GM21825 (cell line): Measurements from ENCODE around the gene MCFD2.

ENCODE experiments used
- ATAC-seq: cut with Tn5 transposase; IDR thresholded peaks from one replicate; pipeline ENCODE4 v1.9.1; 2021; ENCODE audit warnings: mild to moderate bottlenecking, moderate library complexity; ENCODE audit not compliant: unreplicated experiment

MCFD2 gene

GRCh38 chr2:46915281-46915810 is at the start of gene MCFD2:
Gene MCFD2 (minus strand): TSS chr2:46915806. CDS start chr2:46909171, 6,635 bp downstream.
- ATAC-seq = peak; percentile 22

GRCh38 chr2:46964835-46965560 is 49.4 kb upstream of the MCFD2 start:
- no peak for ATAC-seq

DNA sequence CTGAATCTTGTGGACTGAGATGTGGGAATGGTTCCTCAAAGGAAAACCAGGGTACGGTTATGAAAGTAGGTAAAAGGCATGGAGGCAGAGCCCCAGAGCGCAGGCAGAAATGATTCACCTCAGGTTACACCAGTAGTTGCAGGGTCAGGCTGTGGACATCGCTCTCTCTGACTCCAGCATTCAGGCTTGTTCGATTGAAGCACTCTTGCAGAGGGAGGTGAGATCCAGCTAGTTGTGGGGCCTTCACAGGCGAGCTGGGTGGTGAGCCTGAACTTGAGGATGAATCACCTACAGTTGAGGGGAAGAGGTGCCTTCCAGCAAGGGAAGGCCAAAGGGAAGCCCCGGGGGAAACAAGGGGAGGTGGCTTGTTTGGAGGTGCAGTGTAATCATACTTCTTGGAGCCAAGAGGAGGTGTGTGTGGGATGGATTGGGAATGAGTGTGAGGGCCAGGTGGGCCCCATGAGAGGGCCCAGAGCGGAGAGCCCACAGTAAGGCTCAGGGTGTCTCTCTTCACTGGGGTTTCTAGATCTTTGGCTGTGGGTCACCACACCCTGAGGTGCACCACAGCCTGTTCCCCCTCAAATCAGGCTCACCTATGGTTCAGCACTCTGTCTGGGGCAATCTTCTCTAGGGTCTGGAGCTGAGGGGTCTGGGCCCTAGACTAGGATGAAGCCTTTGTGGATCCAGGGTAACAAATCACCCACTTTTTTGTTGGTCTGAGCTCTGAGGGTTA is 48.5 kb upstream of the MCFD2 start:
- ATAC-seq = no peak

GRCh38 chr2:46963210-46963609 is 47.6 kb upstream of the MCFD2 start:
- ATAC-seq = no peak

GRCh38 chr2:46962751-46963150 is 47.1 kb upstream of the MCFD2 start:
- ATAC-seq = no peak

DNA sequence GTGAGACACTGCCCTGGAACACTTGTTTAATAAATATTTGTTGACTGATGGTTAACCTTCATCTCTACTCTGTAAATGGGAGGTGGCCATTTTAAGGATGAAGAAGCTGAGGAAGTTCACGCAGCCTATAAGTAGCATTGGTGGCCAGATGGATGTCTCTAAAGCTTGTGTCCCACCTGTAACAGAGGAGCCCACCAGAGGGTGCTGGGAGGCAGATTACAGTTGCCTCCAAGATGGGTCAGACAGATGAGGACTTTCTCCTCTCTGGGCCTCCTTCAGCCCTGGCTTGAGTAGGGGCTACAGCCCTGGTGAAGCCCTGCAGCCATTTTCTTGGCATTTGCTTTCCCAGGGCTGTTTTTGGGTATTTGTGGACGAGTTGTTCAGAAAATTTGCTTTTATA is 45.0 kb upstream of the MCFD2 start:
- ATAC-seq = no peak

DNA sequence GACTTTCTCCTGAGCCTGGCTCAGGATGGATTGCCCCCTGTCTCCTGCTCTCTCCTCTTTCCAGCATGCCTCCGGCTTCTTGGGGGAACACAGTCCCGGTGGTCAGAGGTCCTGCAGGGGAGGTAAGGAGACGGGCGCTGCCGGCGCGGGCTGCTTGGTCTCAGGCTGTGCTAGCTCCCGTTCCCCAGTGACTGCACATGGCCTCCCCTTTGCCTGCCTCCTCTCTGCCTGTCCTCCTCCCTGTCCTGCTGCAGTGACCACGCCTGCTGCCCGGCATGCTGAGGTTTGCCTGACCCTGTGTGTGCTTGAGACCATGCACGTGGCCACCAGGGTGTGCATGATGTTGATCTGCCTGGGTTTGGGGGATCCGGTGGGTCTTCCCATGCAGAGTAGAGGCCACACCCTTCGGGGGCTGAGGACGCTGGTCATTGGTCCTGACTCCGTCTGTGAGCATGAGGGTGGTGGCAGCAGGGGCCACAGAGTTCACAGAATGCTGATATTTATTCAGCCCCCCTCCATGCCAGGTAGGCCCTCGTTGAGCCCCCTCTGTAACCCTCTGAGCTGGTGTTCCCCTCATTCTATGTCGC is 42.9 kb upstream of the MCFD2 start:
- ATAC-seq = no peak

- ATAC-seq = no peak
These were observed 41.5 kb upstream of the MCFD2 start for GRCh38 chr2:46956981-46957531.

- ATAC-seq = no peak
These were observed 40.2 kb upstream of the MCFD2 start for GRCh38 chr2:46955764-46956163.

GRCh38 chr2:46954951-46955571 is 39.5 kb upstream of the MCFD2 start:
- ATAC-seq = no peak

DNA sequence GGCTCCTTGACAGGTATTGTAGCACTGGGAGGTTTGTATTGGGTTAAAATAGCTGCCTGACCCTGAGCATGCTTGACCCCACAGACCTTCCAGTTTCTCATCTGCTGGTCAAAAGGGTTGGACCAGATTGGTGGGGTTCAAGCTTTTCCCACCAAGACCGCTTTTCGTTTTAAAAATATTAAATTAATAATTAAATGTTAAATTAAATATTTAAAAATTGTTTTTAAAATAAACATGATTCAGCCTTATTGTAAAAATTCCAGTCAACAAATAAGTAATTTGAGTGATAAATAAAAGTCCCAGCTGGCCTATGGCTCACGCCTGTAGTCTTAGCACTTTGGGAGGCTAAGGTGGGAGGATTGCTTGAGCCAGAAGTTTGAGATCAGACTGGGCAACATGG is 36.6 kb upstream of the MCFD2 start:
- no peak for ATAC-seq

DNA sequence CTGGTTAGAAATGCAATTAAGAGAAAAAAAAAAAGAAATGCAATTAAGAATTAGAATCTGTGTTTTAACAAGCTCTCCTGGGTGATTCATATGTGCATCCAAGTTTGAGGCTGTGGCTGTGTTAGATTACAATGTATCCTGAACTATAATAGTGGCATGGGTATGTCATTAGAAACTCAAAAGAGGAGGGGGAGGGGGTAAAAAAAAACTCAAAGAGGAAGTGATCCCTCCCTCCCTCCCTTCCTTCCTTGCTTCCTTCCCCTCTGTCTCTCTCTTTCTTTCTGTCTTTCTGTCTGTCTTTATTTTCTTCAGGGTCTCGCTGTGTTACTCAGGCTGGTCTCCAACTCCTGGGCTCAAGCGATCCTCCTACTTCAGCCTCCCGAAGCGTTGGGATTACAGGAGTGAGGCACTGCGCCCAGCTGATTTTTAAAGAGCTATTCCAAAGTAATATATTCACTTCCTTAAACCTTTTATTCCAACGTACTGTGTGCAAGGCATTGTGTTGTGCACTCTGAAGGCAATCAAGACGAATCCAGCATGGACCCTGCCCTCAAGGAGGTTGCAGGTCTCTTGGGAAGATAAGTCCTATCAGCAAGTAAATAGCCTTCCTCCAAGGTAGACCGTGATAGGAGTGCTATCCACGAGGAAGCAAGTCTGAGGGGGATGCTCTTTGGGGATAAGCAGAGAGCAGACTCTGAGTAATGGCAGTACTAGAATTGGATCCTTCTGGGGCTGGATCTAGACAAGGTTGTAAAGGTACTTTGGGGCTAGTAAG is 35.9 kb upstream of the MCFD2 start:
- ATAC-seq = no peak

DNA sequence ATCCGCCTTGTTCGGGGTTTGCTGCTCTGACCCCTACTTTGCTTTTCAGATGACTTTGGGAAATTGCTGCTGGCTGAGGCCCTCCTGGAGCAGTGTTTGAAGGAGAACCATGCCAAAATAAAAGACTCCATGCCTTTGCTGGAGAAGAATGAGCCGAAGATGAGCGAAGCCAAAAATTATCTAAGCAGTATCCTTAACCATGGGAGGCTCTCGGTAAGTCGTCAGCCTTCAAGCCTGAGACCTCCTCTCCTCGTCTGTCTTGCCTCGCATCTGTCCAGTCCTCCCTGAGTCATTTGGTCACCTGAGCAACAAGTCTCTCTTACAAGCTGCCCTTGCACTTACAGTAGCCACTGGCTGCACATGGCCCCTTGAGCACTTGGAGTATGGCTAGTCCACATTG is 34.7 kb upstream of the MCFD2 start:
- ATAC-seq = no peak

- no peak for ATAC-seq
These were observed 32.2 kb upstream of the MCFD2 start for GRCh38 chr2:46947841-46948240.

DNA sequence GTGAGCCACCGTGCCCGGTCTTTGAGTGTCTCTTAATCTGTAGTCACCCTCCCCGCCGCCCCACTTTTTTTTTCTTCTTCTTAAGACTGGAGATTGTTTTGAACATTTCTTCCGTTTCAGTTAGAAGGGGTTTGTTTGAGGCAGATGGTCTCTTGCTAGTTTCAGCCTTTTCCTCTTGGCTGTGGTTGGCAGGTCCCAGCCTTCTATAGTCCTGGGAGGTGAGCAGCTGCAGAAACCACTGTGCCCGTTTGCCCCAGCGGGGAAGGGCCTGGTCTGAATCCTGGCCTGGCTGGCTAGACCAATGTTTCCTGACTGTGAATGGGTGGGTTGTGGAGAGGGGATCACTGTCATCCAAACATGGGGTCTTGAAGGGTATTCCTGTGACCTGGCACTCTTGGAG is 30.1 kb upstream of the MCFD2 start:
- no peak for ATAC-seq

DNA sequence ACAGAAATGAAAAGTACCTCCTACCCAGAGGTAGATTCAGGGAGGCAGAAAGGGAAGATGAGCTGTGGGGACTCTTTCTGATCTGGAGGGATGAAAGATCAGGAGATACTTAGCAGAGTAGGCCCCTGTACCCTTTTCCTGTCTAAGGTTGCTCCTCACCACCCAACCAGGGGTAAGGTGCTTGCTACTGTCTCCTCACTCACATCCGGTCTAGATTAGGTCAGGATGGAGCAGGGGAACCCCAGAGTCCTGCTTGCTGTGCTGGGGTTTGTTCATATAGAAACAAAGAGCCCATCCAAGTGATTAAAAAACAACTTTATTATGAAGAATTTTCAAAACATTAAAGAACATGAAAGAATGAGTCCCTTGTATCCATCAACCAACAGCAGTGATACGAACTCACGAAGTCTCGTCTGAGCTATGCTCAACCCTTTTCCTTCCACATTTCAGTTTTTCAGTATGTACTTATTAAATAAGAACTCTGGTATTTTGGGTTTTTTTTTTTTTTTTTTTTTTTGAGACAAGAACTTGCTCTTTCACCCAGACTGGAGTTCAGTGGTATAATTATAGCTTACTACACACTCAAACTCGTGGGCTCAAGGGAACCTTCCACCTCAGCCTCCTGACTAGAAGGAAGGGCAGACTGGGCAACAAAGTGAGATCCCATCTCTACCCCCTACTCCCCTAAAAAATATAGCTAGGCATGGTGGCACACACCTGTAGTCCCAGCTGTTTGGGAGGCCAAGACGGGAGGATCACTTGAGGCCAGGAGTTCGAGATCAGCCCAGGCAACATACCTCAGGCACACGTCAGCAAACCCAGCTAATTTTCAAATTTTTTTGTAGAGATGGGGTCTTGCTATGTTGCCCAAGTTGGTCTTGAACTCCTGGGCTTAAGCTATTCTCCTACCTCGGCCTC is 28.5 kb upstream of the MCFD2 start:
- peak; percentile 43 for ATAC-seq

DNA sequence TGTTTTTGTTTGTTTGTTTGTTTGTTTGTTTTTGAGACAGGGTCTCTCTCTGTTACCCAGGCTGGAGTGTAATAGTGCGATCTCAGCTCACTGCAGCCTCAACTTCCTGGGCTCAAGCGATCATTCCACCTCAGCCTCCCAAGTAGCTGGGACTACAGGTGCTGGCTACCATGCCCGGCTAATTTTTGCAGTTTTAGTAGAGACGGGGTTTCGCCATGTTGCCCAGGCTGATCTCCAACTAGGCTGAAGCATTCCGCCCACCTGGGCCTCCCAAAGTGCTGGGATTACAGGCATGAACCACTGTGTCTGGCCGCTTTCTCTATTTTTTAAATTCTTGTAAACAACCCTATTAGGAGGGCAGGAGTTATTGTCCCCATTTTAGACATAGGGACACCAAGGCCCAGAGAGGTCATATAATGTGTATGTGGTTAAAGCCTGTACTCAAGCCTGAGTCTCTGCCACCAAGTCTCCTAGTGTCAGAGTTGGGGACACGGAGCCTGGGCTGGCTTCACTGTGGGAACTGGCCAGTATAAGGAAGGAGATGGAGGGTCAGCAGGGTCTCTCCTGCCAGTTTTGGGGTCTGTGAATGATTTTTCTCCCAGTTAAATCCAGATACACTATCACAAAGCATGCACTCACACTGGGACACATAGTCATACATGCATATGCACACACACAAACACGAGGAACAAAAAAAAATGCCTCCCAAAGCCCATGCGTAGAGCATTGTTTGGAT is 27.5 kb upstream of the MCFD2 start:
- ATAC-seq = no peak

GRCh38 chr2:46942143-46942526 is 26.5 kb upstream of the MCFD2 start:
- peak; percentile 34 for ATAC-seq
